Renal cortical epithelial cell (primary cell): Measurements from ENCODE around the gene SLC25A3. TPM values are rescaled to one million over a fixed set of nuclear protein-coding genes. Genes with fewer than 3 reads are reported as not detected.

Experiments used
- total RNA-seq: library from RNA; depleted of rRNA; stranded (reverse); fragments of >200 nt; gene quantifications from 2 replicates; pipeline ENCODE4 v1.2.3, GENCODE V29; 2014

Gene SLC25A3
- total RNA-seq, 1 donor from 2014 or later = 746 TPM

Other genes starting within 250 kb of the SLC25A3 start
- 68.8 and 156 TPM in 2 replicates for gene TMPO, start 78.1 kb upstream of the SLC25A3 start, total RNA-seq
- gene IKBIP, start 51.1 kb downstream of the SLC25A3 start, total RNA-seq = 71.4 and 95.3 TPM in 2 replicates
- gene APAF1, start 51.6 kb downstream of the SLC25A3 start, total RNA-seq = 30.7 and 34.8 TPM in 2 replicates